OCI-LY7 (cell line): ENCODE results near the gene MOB3B.

ENCODE experiments used
- CTCF ChIP-seq: fragments of 200-600 bp; sonication (generic); conservative IDR thresholded peaks from 2 replicates; pipeline ENCODE4 v1.5.1; 2014; ENCODE audit warnings: mild to moderate bottlenecking, antibody characterized with exemption, low read length, moderate library complexity, mixed read lengths
- EZH2phosphoT487 ChIP-seq: fragments of 200-600 bp; sonication (generic); IDR thresholded peaks from 2 replicates; pipeline ENCODE4 v1.6.1; 2018; ENCODE audit warnings: low read depth, borderline replicate concordance, mild to moderate bottlenecking, mixed run types, antibody characterized with exemption, low read length, moderate library complexity, mixed read lengths

- TF ChIP-seq CTCF: no peak
- TF ChIP-seq EZH2phosphoT487: no peak
Measured at GRCh38 chr9:27353166-27353473, 176.5 kb downstream of the MOB3B start.
